Calu3 (cell line): Measurements from ENCODE around the gene MAP2. TPM values are rescaled to one million over a fixed set of nuclear protein-coding genes. Genes with fewer than 3 reads are reported as not detected.

Source experiments
- BruUV-seq: library from RNA; stranded (reverse); fragments of 400-500 nt; replicated peaks from 2 replicates; lab custom pipeline; 2021; lab: Mats Ljungman, UMichigan
- CTCF ChIA-PET: fragments of 300-600 bp; sonication (Branson Sonifier 250); formaldehyde crosslinking; loops from one replicate; lab custom pipeline; 2022; ENCODE audit warnings: antibody characterized with exemption; lab: Charles Lee
- DNase-seq: peaks from one replicate; pipeline ENCODE4 v3.0.0; 2022
- H3K27ac Mint-ChIP-seq: one replicate; pipeline ENCODE4 v1.8.0; 2022; ENCODE audit warnings: mixed read lengths; ENCODE audit not compliant: unreplicated experiment
- H3K27me3 Mint-ChIP-seq: one replicate; pipeline ENCODE4 v1.8.0; 2022; ENCODE audit warnings: mixed read lengths; ENCODE audit not compliant: unreplicated experiment
- H3K36me3 Mint-ChIP-seq: one replicate; pipeline ENCODE4 v1.8.0; 2022; ENCODE audit warnings: mild to moderate bottlenecking, moderate library complexity, mixed read lengths; ENCODE audit not compliant: insufficient read depth, unreplicated experiment
- H3K4me1 Mint-ChIP-seq: one replicate; pipeline ENCODE4 v1.8.0; 2022; ENCODE audit warnings: mild to moderate bottlenecking, low read depth, mixed read lengths; ENCODE audit not compliant: unreplicated experiment
- H3K4me3 Mint-ChIP-seq: one replicate; pipeline ENCODE4 v1.8.0; 2022; ENCODE audit warnings: mild to moderate bottlenecking, low read depth, moderate library complexity, mixed read lengths; ENCODE audit not compliant: unreplicated experiment
- H3K9me3 Mint-ChIP-seq: one replicate; pipeline ENCODE4 v1.8.0; 2022; ENCODE audit warnings: low read depth, mixed read lengths; ENCODE audit not compliant: unreplicated experiment
- CTCF ChIP-seq: fragments of 200-600 bp; IDR thresholded peaks from one replicate; pipeline ENCODE4 v1.8.0; 2022; ENCODE audit warnings: antibody characterized with exemption; ENCODE audit not compliant: unreplicated experiment
- intact Hi-C: fragments of 100-400 bp; cut with micrococcal nuclease; formaldehyde crosslinking; loops from one replicate; pipeline ENCODE4 v1.10.0; 2022; ENCODE audit not compliant: unreplicated experiment
- total RNA-seq: library from RNA; stranded (reverse); gene quantifications from 2 replicates; pipeline ENCODE4 v1.2.3, GENCODE V29; 2022

MAP2 gene
- total RNA-seq, 1 experiment from 2014 or later, result 11.2 TPM

GRCh38 chr2:209523041-209523740 is 99.3 kb downstream of the MAP2 start:
- no peak overlapping the region for H3K27ac Mint-ChIP-seq
- no peak for DNase-seq
- intact Hi-C loops, result no loop called here
- no TSS peak for BruUV-seq
- CTCF ChIA-PET, result no interaction called here
- TF ChIP-seq CTCF, result no peak
- H3K4me3 Mint-ChIP-seq, result no peak overlapping the region
- no peaks in the 10 kb centered on the region for H3K27me3 Mint-ChIP-seq
- H3K4me1 Mint-ChIP-seq, result peaks cover 21% of the 10 kb centered on the region
- H3K36me3 Mint-ChIP-seq, result no peaks in the 10 kb centered on the region
- no peaks in the 10 kb centered on the region for H3K9me3 Mint-ChIP-seq

- BruUV-seq, result no TSS peak
- no peaks in the 10 kb centered on the region for H3K9me3 Mint-ChIP-seq
- TF ChIP-seq CTCF, result no peak
- no peak overlapping the region for H3K4me3 Mint-ChIP-seq
- DNase-seq, result no peak
- CTCF ChIA-PET, result no interaction called here
- intact Hi-C loops, result no loop called here
- peaks cover 21% of the 10 kb centered on the region for H3K4me1 Mint-ChIP-seq
- no peaks in the 10 kb centered on the region for H3K27me3 Mint-ChIP-seq
- H3K27ac Mint-ChIP-seq, result no peak overlapping the region
- no peaks in the 10 kb centered on the region for H3K36me3 Mint-ChIP-seq
Measured at GRCh38 chr2:209523867-209524266, 100.0 kb downstream of the MAP2 start.

- Mint-ChIP-seq H3K4me1 (peaks cover 21% of the 10 kb centered on the region), H3K36me3 (no peaks in the 10 kb centered on the region), H3K4me3 (no peak overlapping the region), H3K27me3 (no peaks in the 10 kb centered on the region), H3K27ac (no peak overlapping the region), H3K9me3 (no peaks in the 10 kb centered on the region)
- CTCF ChIA-PET, result interaction anchor here (0.7 kb wide), 1 partner anchor 158 kb away, joined by 3 read pairs; no protein-coding TSS in a partner anchor
- intact Hi-C loops, result no loop called here
- no TSS peak for BruUV-seq
- no peak for DNase-seq
- no peak for TF ChIP-seq CTCF
Measured at GRCh38 chr2:209525331-209525730, 101.5 kb downstream of the MAP2 start.

GRCh38 chr2:209525834-209526281 is 102.0 kb downstream of the MAP2 start:
- H3K9me3 Mint-ChIP-seq, result no peaks in the 10 kb centered on the region
- H3K27me3 Mint-ChIP-seq, result no peaks in the 10 kb centered on the region
- no TSS peak for BruUV-seq
- CTCF ChIA-PET, result interaction anchor here (1.2 to 1.5 kb wide), 2 partner anchors 101 to 192 kb away, joined by 4 to 6 read pairs; no protein-coding TSS in a partner anchor
- peaks cover 21% of the 10 kb centered on the region for H3K4me1 Mint-ChIP-seq
- no peak for DNase-seq
- H3K4me3 Mint-ChIP-seq, result no peak overlapping the region
- no peak overlapping the region for H3K27ac Mint-ChIP-seq
- intact Hi-C loops, result no loop called here
- no peaks in the 10 kb centered on the region for H3K36me3 Mint-ChIP-seq
- TF ChIP-seq CTCF, result no peak
